Activated CD4-positive, alpha-beta memory T cell treated with anti-CD3 and anti-CD28 coated beads for 36 hours (primary cell): Measurements from ENCODE around the gene ST6GALNAC3. TPM values are rescaled to one million over a fixed set of nuclear protein-coding genes. Genes with fewer than 3 reads are reported as not detected.

Experiments
- CTCF ChIA-PET: fragments of 350-600 bp; sonication (Branson Sonifier 250); formaldehyde crosslinking; loops from one replicate; lab custom pipeline; 2021; ENCODE audit warnings: antibody characterized with exemption, inconsistent platforms; lab: Charles Lee
- POLR2A ChIA-PET: fragments of 350-600 bp; sonication (Branson Sonifier 250); formaldehyde crosslinking; loops from one replicate; lab custom pipeline; 2021; ENCODE audit warnings: antibody characterized with exemption; lab: Charles Lee
- DNase-seq: peaks from one replicate; pipeline ENCODE4 v3.0.0-alpha.2; 2020
- H3K27ac Mint-ChIP-seq: one replicate; pipeline ENCODE4 v1.8.0; 2021; ENCODE audit warnings: mixed read lengths
- H3K27me3 Mint-ChIP-seq: one replicate; pipeline ENCODE4 v1.8.0; 2021; ENCODE audit warnings: mixed read lengths
- H3K36me3 Mint-ChIP-seq: one replicate; pipeline ENCODE4 v1.8.0; 2021; ENCODE audit warnings: mixed read lengths
- H3K4me1 Mint-ChIP-seq: one replicate; pipeline ENCODE4 v1.8.0; 2021; ENCODE audit warnings: low read depth, mixed read lengths
- H3K4me3 Mint-ChIP-seq: one replicate; pipeline ENCODE4 v1.8.0; 2021; ENCODE audit warnings: mild to moderate bottlenecking, mixed read lengths
- H3K9me3 Mint-ChIP-seq: one replicate; pipeline ENCODE4 v1.8.0; 2021; ENCODE audit warnings: mixed read lengths
- intact Hi-C: fragments of 100-400 bp; cut with micrococcal nuclease; formaldehyde crosslinking; loops from one replicate; pipeline ENCODE4 v1.15.1; 2023
- total RNA-seq, 2 experiments: library from RNA; stranded (reverse); gene quantifications; one replicate each; pipeline ENCODE4 v1.2.3, GENCODE V29; 2021

Gene ST6GALNAC3
- total RNA-seq, 2 experiments from 2014 or later = 0.26 to 0.41 TPM

DNA sequence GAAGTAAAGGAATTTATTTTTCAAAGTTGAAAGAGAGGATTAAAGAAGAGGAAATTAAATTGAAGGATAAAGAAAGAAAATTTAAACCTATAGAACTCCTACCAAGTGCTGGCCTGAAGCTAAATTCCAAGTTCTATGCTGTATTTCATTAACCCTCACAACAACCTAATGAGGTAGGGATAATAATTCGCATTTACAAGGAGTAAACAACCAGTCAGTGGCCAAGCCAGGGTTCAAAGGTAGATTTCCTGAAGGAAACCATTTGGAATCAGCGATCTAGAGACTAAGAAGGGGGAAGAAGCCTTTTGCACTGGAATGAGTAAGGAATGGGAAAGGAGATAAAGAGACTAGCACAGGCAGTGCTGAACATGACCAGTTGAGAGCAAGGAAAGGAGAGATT is 526.9 kb downstream of the ST6GALNAC3 start:
- Mint-ChIP-seq H3K4me3 (no peak overlapping the region), H3K4me1 (no peaks in the 10 kb centered on the region), H3K9me3 (no peaks in the 10 kb centered on the region), H3K27ac (no peak overlapping the region), H3K27me3 (no peaks in the 10 kb centered on the region), H3K36me3 (no peaks in the 10 kb centered on the region)
- ChIA-PET CTCF (no interaction called here), POLR2A (no interaction called here)
- no peak for DNase-seq
- intact Hi-C loops = no loop called here

DNA sequence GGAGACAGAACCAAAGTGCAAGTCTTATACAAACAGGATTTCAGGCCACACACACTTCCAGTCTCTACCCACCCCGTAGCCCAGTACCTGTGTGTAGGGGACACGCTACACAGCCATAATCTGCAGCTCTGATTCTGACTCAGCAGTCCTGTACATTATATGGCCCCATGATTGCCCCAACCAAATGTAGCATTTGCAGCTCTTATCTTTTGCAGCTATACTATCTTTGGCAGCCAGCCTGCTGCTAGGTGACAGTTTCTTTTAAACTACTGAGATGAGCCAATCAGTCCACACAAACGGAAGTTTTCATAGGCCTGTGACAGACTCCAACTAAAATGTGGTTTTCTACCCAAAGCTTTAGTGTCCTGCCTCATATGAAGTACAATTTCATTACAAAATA is 533.2 kb downstream of the ST6GALNAC3 start:
- no peak for DNase-seq
- Mint-ChIP-seq H3K27ac (no peak overlapping the region), H3K4me3 (no peak overlapping the region), H3K27me3 (no peaks in the 10 kb centered on the region), H3K9me3 (no peaks in the 10 kb centered on the region), H3K4me1 (no peaks in the 10 kb centered on the region), H3K36me3 (no peaks in the 10 kb centered on the region)
- intact Hi-C loops = no loop called here
- ChIA-PET POLR2A (no interaction called here), CTCF (no interaction called here)

DNA sequence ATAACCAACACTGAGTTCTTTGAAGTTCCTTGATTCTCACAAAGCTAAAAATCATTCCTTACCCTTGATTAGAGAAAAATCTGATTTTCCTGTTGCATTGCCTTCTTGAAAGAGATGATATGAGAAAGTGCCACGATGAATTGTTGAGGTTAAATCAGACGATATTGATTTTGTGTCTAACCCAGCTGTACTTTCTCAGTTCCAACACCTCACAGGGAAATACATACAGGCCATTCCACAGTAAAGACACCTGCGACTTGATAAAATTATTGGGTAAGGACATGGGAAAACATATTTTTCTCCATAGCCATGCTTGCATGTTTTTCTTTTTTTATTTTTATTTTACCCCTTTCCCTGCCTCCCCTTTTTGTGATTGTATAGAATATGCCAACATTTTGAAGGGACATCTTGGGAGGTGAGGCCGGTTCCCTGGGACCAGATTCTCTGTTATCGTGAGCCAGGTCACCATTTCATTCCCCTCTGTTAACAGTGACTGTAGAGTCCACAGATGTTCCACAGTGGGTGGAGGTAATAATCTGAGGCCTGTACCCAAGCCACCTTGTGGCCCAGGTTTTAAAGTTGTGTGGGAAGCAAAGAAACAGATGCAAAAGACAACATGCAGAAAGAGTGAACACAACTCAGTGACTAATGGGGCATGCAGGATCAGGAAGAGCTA is 537.4 kb downstream of the ST6GALNAC3 start:
- Mint-ChIP-seq H3K4me1 (no peaks in the 10 kb centered on the region), H3K36me3 (no peaks in the 10 kb centered on the region), H3K27ac (no peak overlapping the region), H3K27me3 (no peaks in the 10 kb centered on the region), H3K9me3 (no peaks in the 10 kb centered on the region), H3K4me3 (no peak overlapping the region)
- ChIA-PET CTCF (no interaction called here), POLR2A (no interaction called here)
- DNase-seq = no peak
- intact Hi-C loops = no loop called here

DNA sequence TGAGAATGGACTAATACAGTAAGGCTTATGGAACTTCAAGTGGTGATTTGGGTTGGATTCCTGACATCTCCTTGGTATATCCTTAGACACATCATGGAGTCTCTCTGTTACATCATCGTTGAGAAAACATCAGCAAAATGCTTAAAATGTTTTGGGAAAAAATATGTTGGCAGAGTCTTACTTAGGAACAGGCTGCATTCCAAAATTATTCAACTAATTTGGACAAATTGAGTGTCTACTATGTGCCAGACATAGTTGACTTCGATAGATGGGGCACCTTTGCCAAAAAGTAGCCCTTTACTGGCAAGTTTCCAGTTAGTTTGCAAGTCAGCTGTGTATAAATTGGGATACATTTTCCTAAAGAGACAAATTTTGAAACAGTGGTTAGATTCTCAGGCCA is 539.3 kb downstream of the ST6GALNAC3 start:
- POLR2A ChIA-PET = no interaction called here
- DNase-seq = no peak
- H3K27me3 Mint-ChIP-seq = no peaks in the 10 kb centered on the region
- intact Hi-C loops = no loop called here
- H3K9me3 Mint-ChIP-seq = no peaks in the 10 kb centered on the region
- H3K27ac Mint-ChIP-seq = no peak overlapping the region
- no peaks in the 10 kb centered on the region for H3K4me1 Mint-ChIP-seq
- CTCF ChIA-PET = no interaction called here
- H3K36me3 Mint-ChIP-seq = no peaks in the 10 kb centered on the region
- H3K4me3 Mint-ChIP-seq = no peak overlapping the region

DNA sequence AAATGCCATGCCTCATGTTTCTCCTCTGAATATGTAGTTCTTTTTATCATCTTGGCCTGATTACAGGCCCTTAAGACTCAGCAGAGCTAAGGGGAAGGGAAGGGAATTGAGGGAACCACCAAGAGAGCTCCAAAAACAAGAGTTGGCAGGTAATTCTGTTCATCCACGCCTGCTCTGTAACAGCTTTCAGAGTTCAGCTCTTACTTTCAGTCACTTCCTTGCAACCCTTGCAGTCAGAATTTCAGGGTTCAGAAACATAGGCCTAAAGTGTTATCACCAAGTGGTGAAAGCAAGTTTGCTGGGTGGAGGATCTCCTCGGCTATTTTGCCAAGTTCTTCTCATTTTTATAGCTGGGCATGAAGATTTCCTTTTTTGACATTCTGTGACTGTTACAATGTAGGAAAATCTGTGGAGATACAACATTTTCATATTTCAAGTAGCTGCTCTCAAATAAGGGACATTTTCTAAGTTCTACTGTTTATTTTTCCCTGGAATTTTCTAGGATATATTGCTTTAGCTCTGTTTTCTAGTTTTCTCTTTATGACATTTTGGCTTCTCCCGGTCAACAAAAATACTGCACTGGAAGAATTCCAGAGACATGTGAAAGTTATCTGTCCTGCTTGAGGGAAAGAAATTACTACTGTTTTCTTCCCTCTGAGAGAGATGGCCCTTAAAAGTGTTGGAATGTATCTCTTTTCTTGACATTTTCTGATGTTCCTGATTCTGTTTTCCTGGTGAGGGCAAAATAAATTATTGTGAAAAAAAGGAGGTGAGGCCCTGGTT is 540.9 kb downstream of the ST6GALNAC3 start:
- no peaks in the 10 kb centered on the region for H3K36me3 Mint-ChIP-seq
- DNase-seq = no peak
- no peak overlapping the region for H3K4me3 Mint-ChIP-seq
- H3K27ac Mint-ChIP-seq = no peak overlapping the region
- no peaks in the 10 kb centered on the region for H3K4me1 Mint-ChIP-seq
- no peaks in the 10 kb centered on the region for H3K9me3 Mint-ChIP-seq
- intact Hi-C loops = no loop called here
- no peaks in the 10 kb centered on the region for H3K27me3 Mint-ChIP-seq
- CTCF ChIA-PET = no interaction called here
- POLR2A ChIA-PET = no interaction called here

DNA sequence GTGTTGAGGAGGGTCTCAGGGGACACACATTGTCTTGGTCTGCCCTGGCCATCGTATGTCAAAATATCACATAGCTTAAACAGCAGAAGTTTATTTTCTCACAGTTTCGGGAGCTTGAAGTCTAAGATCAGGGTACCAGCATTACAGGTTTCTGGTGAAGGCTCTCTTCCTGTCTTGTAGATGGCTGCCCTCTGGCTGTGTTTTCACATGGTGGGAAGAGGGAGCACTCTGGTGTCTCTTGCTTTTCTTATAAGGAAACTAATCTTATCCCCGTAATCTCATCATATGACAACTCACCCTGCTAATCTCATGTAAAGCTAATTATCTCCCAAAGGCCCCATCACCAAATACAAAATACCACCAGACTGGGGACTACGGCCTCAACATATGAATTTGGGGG is 545.8 kb downstream of the ST6GALNAC3 start:
- CTCF ChIA-PET = no interaction called here
- Mint-ChIP-seq H3K36me3 (no peaks in the 10 kb centered on the region), H3K27me3 (no peaks in the 10 kb centered on the region)

DNA sequence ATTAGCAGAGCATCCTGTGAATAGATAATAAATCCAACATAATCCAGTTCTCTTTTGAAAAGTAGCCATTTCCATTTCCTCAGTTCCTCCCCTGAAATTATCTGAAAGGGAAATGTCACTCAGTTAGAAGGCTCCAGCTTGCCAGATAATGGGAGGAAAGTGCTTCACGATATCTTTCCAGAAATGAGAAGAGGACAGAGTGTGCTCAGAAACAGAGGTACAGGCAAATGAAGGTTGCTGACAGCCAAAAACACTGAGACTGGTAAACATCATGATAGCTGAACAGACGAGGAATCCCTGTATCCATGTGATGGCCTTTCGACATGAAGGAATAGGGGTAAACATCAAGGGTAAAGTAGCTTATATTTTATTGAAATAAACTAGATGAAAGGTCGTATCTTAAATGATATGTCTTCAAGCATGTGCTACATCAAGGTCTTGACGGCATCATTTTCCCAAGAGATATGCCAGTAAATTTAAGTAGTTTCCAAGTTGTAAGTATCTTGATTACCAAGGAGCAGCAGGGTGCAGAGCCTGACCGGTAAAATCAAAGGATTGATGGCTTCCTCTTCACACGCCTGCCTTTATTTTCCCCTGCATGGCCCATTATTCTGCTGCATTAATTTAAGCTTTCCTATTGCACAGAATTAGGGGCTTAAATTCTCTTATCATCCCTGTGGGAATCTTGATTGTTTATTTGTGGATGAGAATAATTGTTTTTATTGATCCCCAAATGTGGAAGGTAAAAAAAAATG is 548.4 kb downstream of the ST6GALNAC3 start:
- no peak overlapping the region for H3K27ac Mint-ChIP-seq
- H3K9me3 Mint-ChIP-seq = no peaks in the 10 kb centered on the region
- no peak overlapping the region for H3K4me3 Mint-ChIP-seq
- H3K4me1 Mint-ChIP-seq = no peaks in the 10 kb centered on the region
- POLR2A ChIA-PET = no interaction called here
- H3K27me3 Mint-ChIP-seq = no peaks in the 10 kb centered on the region
- intact Hi-C loops = no loop called here
- DNase-seq = no peak
- CTCF ChIA-PET = no interaction called here
- no peaks in the 10 kb centered on the region for H3K36me3 Mint-ChIP-seq

More for the DNA sequence above, 545.8 kb downstream of the ST6GALNAC3 start:
- no peaks in the 10 kb centered on the region for H3K9me3 Mint-ChIP-seq
- intact Hi-C loops = no loop called here
- DNase-seq = no peak
- no peak overlapping the region for H3K27ac Mint-ChIP-seq
- no peak overlapping the region for H3K4me3 Mint-ChIP-seq
- POLR2A ChIA-PET = no interaction called here
- no peaks in the 10 kb centered on the region for H3K4me1 Mint-ChIP-seq

DNA sequence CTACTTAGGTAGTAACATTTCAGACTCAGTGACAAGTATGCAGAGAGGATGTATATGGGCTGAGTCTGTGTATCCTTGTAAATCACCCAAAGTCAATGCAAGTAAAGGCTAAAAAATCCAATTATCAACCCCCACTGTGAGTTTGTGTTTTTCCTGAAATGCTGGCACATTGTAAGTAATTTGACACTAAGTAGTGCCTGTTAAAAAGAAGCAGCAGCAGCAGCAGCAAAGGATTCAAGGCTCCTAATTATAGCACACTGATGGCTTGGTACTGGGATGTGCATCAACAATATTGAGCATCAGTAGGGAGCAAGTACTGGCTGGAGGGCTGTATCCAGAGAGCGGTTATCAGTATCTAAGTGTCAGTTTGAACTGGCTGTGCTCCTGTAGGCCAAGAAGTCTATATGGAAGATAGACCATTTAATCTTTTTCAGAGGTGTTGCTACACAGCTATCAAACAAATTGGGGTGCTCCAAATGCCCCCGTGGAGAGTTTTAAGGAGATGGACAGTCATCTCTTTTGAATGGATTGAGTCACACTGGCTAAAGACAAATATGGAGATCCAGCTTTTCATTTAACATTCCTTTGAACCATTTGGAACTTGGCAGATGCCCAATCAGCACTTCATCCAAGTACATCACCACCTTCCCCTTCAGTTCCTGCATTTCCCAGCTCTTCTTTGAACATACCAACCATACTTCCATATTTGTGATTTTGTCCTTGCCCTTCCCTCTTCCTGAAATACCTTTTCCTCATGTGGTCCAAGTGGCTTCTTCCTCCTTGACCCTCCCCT is 551.5 kb downstream of the ST6GALNAC3 start:
- no peak overlapping the region for H3K27ac Mint-ChIP-seq

DNA sequence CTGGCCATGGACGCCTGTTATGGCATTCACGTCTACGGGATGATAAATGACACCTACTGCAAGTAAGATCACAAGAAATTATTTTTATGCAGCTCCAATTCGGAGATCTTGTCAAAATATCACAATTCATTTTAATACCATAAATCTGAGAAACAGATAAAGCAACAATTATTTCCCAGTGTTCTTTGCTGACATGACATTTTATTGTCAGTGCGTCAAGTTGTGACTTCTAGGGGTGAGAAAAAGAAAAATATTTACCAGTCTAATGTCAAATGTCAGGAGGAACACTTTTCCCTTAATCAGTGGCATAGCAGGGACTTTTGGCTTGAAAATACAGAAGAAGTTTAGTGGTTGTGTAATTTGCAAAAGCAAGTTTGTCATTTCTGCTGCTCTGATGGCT is 553.0 kb downstream of the ST6GALNAC3 start:
- Mint-ChIP-seq H3K4me1 (no peaks in the 10 kb centered on the region), H3K9me3 (no peaks in the 10 kb centered on the region), H3K4me3 (no peak overlapping the region), H3K36me3 (no peaks in the 10 kb centered on the region), H3K27ac (no peak overlapping the region), H3K27me3 (no peaks in the 10 kb centered on the region)
- intact Hi-C loops = no loop called here
- CTCF ChIA-PET = no interaction called here
- POLR2A ChIA-PET = no interaction called here
- DNase-seq = no peak

More for the DNA sequence above, 551.5 kb downstream of the ST6GALNAC3 start:
- intact Hi-C loops = no loop called here
- CTCF ChIA-PET = no interaction called here
- Mint-ChIP-seq H3K9me3 (no peaks in the 10 kb centered on the region), H3K27me3 (no peaks in the 10 kb centered on the region), H3K36me3 (no peaks in the 10 kb centered on the region), H3K4me3 (no peak overlapping the region), H3K4me1 (no peaks in the 10 kb centered on the region)
- POLR2A ChIA-PET = no interaction called here
- no peak for DNase-seq

DNA sequence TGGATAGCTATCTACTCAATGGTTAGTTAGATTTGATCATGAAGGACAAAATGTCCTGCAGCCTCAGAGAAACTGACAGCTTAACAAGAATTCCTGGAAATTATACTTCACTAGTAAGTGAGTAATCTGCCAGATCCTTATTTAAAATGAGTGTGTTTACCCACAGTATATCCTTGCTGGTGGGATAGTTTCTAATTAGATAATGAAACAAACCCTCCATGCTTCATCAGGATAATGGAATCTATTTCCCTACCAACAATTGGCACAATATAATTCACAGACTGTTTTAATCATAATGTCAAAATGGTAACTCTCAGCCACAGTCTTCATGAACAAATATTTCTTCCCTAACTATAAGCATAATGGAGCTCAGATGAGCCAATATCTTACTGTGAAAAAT is 553.4 kb downstream of the ST6GALNAC3 start:
- Mint-ChIP-seq H3K4me3 (no peak overlapping the region), H3K9me3 (no peaks in the 10 kb centered on the region), H3K27ac (no peak overlapping the region), H3K4me1 (no peaks in the 10 kb centered on the region), H3K27me3 (no peaks in the 10 kb centered on the region), H3K36me3 (no peaks in the 10 kb centered on the region)
- CTCF ChIA-PET = no interaction called here
- DNase-seq = no peak
- intact Hi-C loops = no loop called here
- POLR2A ChIA-PET = no interaction called here

DNA sequence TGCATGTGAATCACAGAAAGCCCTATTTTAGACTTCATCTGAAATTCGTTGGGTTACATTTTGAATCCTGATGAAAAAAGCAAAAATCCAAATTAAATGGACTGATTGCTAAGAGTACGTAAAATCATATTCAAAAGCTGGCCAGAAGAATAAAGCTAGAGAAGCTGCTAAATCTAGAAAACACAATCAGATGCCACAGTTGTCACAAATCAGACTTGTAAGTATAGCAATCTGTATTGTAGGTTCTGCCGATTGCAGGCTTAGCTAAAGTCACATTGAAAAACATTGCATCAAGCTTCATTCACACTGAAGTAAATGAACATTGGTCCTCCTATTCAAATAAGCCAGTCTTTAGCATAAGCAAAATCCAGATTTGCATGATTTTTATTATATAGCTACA is 557.6 kb downstream of the ST6GALNAC3 start:
- ChIA-PET CTCF (interaction anchor here (1.1 kb wide), 1 partner anchor 478 kb away, joined by 3 read pairs; no protein-coding TSS in a partner anchor), POLR2A (no interaction called here)
- no peak for DNase-seq
- intact Hi-C loops = no loop called here
- Mint-ChIP-seq H3K4me3 (no peak overlapping the region), H3K27me3 (no peaks in the 10 kb centered on the region), H3K9me3 (no peaks in the 10 kb centered on the region), H3K36me3 (no peaks in the 10 kb centered on the region), H3K27ac (no peak overlapping the region), H3K4me1 (no peaks in the 10 kb centered on the region)

DNA sequence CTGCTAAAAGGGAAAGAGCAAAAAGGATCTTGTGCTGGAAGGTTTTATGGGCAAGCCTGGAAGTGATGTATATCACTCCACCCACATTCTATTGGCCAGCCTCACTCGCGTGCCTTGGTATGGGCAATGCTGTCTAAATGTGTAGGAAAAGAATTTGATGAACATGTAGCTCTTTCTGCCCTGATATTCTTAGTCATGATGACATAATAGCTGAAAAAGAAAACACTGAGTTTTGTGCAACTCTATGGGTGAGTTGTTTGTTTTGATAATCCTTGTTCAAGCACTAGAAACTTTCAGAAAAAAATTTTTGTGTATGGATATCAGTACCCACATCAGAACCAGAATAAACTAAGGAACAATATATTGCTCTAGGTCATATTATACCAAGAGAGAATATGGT is 561.2 kb downstream of the ST6GALNAC3 start:
- no peaks in the 10 kb centered on the region for H3K27me3 Mint-ChIP-seq
- CTCF ChIA-PET = no interaction called here
- no peak for DNase-seq
- intact Hi-C loops = no loop called here
- no peaks in the 10 kb centered on the region for H3K9me3 Mint-ChIP-seq
- H3K27ac Mint-ChIP-seq = no peak overlapping the region
- H3K4me3 Mint-ChIP-seq = no peak overlapping the region
- H3K4me1 Mint-ChIP-seq = no peaks in the 10 kb centered on the region
- H3K36me3 Mint-ChIP-seq = no peaks in the 10 kb centered on the region
- POLR2A ChIA-PET = no interaction called here
